ENCODE results near the gene KRTAP5-4.

DNA sequence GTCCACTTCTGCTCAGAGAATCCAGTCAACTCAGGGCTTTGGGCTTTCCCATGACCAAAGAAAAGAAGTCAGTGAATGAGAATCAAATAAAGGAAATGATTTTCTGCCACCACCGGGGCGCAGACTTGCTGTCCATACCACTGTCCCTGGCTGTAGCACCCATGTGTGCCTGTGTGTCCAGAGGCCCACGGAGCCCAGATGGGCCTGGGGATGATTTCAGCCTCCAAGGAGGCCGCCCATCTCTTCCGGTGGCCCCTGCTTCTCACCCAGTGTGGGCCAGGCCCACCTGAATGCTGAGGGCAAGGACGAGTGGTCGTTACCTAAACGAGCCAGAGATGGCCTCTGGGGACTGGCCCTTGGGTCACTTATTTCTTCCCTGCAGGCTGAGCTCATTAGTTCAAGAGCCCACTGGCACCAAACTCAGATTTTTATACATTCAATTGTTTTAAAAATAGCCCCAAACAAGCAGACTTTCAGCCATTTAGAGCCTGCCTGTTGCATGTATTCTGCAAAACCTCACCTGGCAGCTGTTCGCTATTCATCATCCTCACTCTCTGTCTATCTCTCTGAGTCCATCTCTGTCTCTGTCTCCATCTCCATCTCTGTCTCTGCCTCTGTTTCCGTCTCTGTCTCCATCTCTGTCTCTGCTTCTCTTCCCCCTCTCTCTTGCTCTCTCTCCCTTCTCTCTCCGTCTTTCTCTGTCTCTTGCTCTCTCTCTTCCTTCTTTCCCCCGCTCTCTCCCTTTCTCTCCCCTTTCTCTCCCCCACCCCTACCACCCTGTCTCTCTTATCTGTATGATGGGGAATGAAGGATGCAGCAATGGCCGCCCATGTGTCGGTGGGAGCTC lies 31.8 kb upstream of the KRTAP5-4 start:
- TF ChIP-seq POLR2AphosphoS5 (IDR thresholded peaks at IDR 0.05) (no peak), POLR2A (IDR thresholded peaks at IDR 0.05) (no peak)
- TF ChIP-seq, protein P1, sequence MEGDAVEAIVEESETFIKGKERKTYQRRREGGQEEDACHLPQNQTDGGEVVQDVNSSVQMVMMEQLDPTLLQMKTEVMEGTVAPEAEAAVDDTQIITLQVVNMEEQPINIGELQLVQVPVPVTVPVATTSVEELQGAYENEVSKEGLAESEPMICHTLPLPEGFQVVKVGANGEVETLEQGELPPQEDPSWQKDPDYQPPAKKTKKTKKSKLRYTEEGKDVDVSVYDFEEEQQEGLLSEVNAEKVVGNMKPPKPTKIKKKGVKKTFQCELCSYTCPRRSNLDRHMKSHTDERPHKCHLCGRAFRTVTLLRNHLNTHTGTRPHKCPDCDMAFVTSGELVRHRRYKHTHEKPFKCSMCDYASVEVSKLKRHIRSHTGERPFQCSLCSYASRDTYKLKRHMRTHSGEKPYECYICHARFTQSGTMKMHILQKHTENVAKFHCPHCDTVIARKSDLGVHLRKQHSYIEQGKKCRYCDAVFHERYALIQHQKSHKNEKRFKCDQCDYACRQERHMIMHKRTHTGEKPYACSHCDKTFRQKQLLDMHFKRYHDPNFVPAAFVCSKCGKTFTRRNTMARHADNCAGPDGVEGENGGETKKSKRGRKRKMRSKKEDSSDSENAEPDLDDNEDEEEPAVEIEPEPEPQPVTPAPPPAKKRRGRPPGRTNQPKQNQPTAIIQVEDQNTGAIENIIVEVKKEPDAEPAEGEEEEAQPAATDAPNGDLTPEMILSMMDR (IDR thresholded peaks at IDR 0.05), result no peak
